ENCODE data around the gene ARFIP1.

Gene ARFIP1

DNA sequence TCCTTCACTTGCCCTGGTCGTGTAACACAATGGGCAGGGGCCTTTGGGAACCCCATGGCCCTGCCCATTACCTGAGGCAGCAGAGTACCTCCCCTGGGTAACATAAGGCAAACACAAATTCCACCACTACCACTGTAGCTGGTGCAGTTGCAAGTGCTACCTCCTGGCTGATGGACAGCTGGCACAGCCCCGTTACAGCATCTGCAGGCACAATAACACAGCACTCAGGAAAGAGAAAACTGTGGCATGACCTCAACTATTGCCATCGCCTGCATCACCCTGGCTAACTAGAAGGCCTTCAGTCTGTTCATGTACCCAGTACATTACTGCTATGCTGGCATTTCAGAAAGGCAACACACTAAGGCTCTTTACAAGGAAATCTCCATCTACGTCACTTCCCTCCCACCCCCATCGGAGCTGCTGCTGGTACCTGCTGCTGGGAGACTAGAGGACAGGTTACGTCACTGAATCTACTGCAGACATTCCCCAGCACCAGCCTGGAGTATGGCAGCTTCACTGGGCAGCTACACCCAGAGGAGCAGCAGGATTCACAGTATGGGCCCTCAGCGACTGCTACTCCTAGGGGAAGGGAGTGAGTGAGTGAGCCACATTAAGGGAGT, 39.4 kb downstream of the ARFIP1 start:
- H3K4me3 ChIP-seq (replicated peaks; ENCODE audit: low read depth, low read length) = no peak overlapping the region
- DNase-seq (ENCODE audit: low read depth) = no peak
- TF ChIP-seq, protein P1, sequence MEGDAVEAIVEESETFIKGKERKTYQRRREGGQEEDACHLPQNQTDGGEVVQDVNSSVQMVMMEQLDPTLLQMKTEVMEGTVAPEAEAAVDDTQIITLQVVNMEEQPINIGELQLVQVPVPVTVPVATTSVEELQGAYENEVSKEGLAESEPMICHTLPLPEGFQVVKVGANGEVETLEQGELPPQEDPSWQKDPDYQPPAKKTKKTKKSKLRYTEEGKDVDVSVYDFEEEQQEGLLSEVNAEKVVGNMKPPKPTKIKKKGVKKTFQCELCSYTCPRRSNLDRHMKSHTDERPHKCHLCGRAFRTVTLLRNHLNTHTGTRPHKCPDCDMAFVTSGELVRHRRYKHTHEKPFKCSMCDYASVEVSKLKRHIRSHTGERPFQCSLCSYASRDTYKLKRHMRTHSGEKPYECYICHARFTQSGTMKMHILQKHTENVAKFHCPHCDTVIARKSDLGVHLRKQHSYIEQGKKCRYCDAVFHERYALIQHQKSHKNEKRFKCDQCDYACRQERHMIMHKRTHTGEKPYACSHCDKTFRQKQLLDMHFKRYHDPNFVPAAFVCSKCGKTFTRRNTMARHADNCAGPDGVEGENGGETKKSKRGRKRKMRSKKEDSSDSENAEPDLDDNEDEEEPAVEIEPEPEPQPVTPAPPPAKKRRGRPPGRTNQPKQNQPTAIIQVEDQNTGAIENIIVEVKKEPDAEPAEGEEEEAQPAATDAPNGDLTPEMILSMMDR (IDR thresholded peaks at IDR 0.05; ENCODE audit: low read length, missing control alignments) = no peak

DNA sequence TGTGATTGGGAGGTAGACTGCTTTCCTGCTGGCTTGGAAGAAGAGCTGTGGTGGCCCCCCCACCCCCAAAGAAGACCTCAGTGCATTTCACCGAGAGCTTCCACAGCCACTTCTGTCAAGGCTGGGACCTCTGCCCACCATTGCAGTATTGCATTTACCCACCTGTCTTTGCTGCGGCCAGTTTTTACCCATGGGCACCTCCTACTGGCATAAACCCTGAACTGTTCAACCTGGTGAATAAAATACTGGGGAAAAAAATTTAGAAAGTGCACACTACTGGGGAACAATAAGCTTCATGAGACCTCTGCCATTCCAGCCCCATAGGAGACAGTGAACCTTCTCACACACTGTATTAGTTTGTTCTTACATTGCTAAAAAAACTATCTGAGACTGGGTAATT, 40.3 kb downstream of the ARFIP1 start:
- DNase-seq (ENCODE audit: low read depth) = no peak
- H3K4me3 ChIP-seq (replicated peaks; ENCODE audit: low read depth, low read length) = no peak overlapping the region
- TF ChIP-seq, protein P1 (IDR thresholded peaks at IDR 0.05; ENCODE audit: low read length, missing control alignments) = no peak

DNA sequence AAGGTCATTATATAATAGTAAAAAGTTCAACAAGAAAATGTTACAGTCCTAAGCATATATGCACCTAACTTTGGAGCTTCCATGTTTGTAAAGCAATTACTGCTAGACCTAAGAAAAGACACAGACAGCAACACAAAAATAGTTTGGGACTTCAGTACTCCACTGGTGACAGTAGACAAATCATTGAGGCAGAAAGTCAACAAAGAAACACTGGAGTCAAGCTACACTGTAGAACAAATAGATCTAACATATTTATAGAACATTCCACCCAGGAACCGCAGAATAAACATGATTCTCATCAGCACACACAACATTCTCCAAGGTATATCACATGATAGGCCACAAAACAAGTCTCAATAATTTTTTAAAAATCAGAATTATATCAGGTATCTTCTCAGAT, 42.6 kb downstream of the ARFIP1 start:
- TF ChIP-seq, protein P1 (IDR thresholded peaks at IDR 0.05; ENCODE audit: low read length, missing control alignments) = no peak
- DNase-seq (ENCODE audit: low read depth) = no peak
- H3K4me3 ChIP-seq (replicated peaks; ENCODE audit: low read depth, low read length) = no peak overlapping the region

DNA sequence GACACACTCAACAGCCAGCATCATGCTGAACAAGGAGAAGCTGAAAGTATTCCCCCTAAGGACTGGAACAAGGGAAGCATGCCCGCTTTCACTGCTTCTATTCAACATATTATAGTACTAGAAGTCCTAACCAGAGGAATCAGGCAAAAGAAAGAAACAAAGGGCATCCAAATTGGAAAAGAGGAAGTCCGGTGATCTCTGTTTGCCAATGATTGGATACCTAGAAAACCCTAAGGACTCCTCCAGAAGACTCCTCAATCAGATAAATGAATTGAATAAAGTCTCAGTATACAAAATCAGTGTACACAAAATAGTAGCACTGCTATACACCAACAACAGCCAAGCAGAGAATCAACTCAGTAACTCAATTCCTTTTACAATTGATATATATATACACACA, 44.8 kb downstream of the ARFIP1 start:
- no peak for DNase-seq (ENCODE audit: low read depth)
- TF ChIP-seq, protein P1 (IDR thresholded peaks at IDR 0.05; ENCODE audit: low read length, missing control alignments) = no peak
- H3K4me3 ChIP-seq (replicated peaks; ENCODE audit: low read depth, low read length) = no peak overlapping the region

DNA sequence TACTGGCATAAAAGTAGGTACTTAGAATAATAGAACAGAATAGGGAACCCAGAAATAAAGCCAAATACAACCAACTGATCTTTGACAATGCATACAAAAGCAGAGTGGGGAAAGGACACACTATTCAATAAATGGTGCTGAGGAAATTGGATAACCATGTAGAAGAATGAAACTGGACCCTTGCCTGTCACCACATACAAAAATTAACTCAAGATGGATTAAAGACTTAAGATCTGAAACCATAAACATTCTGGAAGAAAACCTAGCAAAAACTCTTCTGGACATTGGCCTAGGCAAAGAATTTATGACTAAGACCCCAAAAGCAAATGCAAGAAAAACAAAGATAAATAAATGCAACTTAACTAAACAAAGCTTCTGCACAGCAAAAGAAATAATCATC, 45.6 kb downstream of the ARFIP1 start:
- DNase-seq (ENCODE audit: low read depth) = no peak
- H3K4me3 ChIP-seq (replicated peaks; ENCODE audit: low read depth, low read length) = no peak overlapping the region
- TF ChIP-seq, protein P1 (IDR thresholded peaks at IDR 0.05; ENCODE audit: low read length, missing control alignments) = no peak

DNA sequence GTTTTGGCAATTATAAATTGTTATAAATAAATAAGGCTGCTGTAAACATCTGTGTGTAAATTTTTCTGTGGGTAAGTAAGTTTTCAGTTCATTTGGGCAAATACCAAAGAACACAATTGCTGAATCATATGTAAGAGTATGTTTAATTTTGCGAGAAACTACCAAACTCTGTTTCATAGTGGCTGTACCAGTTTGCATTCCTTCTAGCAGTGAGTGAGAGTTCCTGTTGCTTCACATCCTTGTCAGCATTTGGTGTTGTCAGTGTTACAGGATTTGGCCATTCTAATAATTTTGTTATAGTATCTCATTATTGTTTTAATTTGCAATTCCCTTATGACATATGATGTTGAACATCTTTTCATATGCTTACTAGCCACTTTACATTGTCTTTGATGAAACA, 48.4 kb downstream of the ARFIP1 start:
- TF ChIP-seq, protein P1 (IDR thresholded peaks at IDR 0.05; ENCODE audit: low read length, missing control alignments) = no peak
- H3K4me3 ChIP-seq (replicated peaks; ENCODE audit: low read depth, low read length) = no peak overlapping the region
- DNase-seq (ENCODE audit: low read depth) = peak; percentile 10

DNA sequence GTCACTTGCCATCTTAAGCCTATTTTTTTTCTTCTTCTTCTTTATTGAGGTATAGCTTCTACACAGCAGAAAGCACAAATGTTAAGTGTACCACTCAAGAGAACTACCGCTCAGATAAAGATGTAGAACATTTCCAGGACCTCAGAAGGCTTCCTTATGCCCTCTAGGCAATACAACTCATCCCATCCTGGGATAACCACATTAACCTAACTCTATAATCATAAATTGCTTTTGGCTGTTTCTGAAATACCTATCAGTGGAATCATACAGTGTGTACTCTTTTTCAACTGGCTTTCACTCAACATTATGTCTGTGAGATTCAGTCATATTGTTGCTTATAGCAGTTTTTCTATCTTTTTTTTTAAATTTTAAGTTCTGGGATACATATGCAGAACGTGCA, 51.7 kb downstream of the ARFIP1 start:
- no peak overlapping the region for H3K4me3 ChIP-seq (replicated peaks; ENCODE audit: low read depth, low read length)
- no peak for DNase-seq (ENCODE audit: low read depth)
- TF ChIP-seq, protein P1 (IDR thresholded peaks at IDR 0.05; ENCODE audit: low read length, missing control alignments) = no peak
